Osteoblast (primary cell): Measurements from ENCODE around the gene BRMS1L. TPM values are rescaled to one million over a fixed set of nuclear protein-coding genes. Genes with fewer than 3 reads are reported as not detected.

Experiments used
- DNase-seq: peaks from one replicate; pipeline ENCODE4 v3.0.0; 2011; ENCODE audit warnings: low spot score, mixed read lengths; ENCODE audit not compliant: insufficient read length; ENCODE audit errors: missing footprints
- H2AFZ ChIP-seq: 2 replicates; pipeline ENCODE4 v1.6.0; 2011; ENCODE audit warnings: mild to moderate bottlenecking, low read length
- H3K27ac ChIP-seq: 2 replicates; pipeline ENCODE4 v1.5.1; 2011; ENCODE audit warnings: mild to moderate bottlenecking, low read depth, low read length, moderate library complexity
- H3K27me3 ChIP-seq: 2 replicates; pipeline ENCODE4 v1.6.0; 2012; ENCODE audit warnings: mild to moderate bottlenecking, control low read depth, inconsistent platforms, low read length, moderate library complexity; ENCODE audit not compliant: insufficient read depth
- H3K36me3 ChIP-seq: 2 replicates; pipeline ENCODE4 v1.5.1; 2011; ENCODE audit warnings: mild to moderate bottlenecking, low read length, control low read depth, moderate library complexity; ENCODE audit not compliant: insufficient read depth
- H3K4me1 ChIP-seq: 2 replicates; pipeline ENCODE4 v1.5.1; 2011; ENCODE audit warnings: mild to moderate bottlenecking, low read length, control low read depth, moderate library complexity; ENCODE audit not compliant: insufficient read depth
- H3K4me2 ChIP-seq: 2 replicates; pipeline ENCODE4 v1.6.0; 2011; ENCODE audit warnings: mild to moderate bottlenecking, low read length; ENCODE audit not compliant: insufficient read depth
- H3K4me3 ChIP-seq: fragments of 200-600 bp; sonication (generic); 3 replicates; pipeline ENCODE4 v1.5.1; 2012; ENCODE audit warnings: mild to moderate bottlenecking, low read length, inconsistent platforms; ENCODE audit not compliant: insufficient read depth
- H3K79me2 ChIP-seq: 2 replicates; pipeline ENCODE4 v1.6.0; 2012; ENCODE audit warnings: mild to moderate bottlenecking, low read length, control low read depth, inconsistent platforms; ENCODE audit not compliant: insufficient read depth
- H3K9me3 ChIP-seq: 2 replicates; pipeline ENCODE4 v1.5.1; 2011; ENCODE audit warnings: low read depth, low read length, control low read depth
- H4K20me1 ChIP-seq: 2 replicates; pipeline ENCODE4 v1.6.0; 2012; ENCODE audit warnings: mild to moderate bottlenecking, low read length, control low read depth; ENCODE audit not compliant: insufficient read depth
- CTCF ChIP-seq: IDR thresholded peaks from 2 replicates; pipeline ENCODE4 v1.5.1; 2011; ENCODE audit warnings: mild to moderate bottlenecking, low read depth, low read length, moderate library complexity; ENCODE audit errors: extremely low read depth
- total RNA-seq: library from RNA; depleted of rRNA; stranded (reverse); fragments of >200 nt; gene quantifications from 2 replicates; pipeline ENCODE4 v1.2.3, GENCODE V29; 2012

BRMS1L gene
- total RNA-seq, 1 donor, result 3.6 TPM

- peaks cover 15% of the 10 kb centered on the region for H3K4me1 ChIP-seq
- no peak overlapping the region for H2AFZ ChIP-seq
- H3K9me3 ChIP-seq, result no peaks in the 10 kb centered on the region
- no peak overlapping the region for H3K4me2 ChIP-seq
- no peaks in the 10 kb centered on the region for H3K36me3 ChIP-seq
- no peak for DNase-seq
- H3K27me3 ChIP-seq, result no peaks in the 10 kb centered on the region
- H3K27ac ChIP-seq, result no peak overlapping the region
- no peaks in the 10 kb centered on the region for H4K20me1 ChIP-seq
- TF ChIP-seq CTCF, result no peak
- H3K4me3 ChIP-seq, result no peak overlapping the region
- no peaks in the 10 kb centered on the region for H3K79me2 ChIP-seq
Observed at GRCh38 chr14:35875296-35875695, 49.2 kb downstream of the BRMS1L start.

GRCh38 chr14:35877276-35877675 lies 51.1 kb downstream of the BRMS1L start:
- Histone ChIP-seq H3K4me1 (peaks cover 15% of the 10 kb centered on the region), H4K20me1 (no peaks in the 10 kb centered on the region), H3K9me3 (no peaks in the 10 kb centered on the region), H3K27me3 (no peaks in the 10 kb centered on the region), H3K27ac (no peak overlapping the region), H2AFZ (no peak overlapping the region), H3K4me2 (no peak overlapping the region), H3K36me3 (no peaks in the 10 kb centered on the region), H3K4me3 (no peak overlapping the region), H3K79me2 (no peaks in the 10 kb centered on the region)
- no peak for TF ChIP-seq CTCF
- DNase-seq, result no peak

GRCh38 chr14:35878272-35879150 lies 52.4 kb downstream of the BRMS1L start:
- peak overlapping the region; percentile 47 for H2AFZ ChIP-seq
- H3K4me1 ChIP-seq, result peaks cover 15% of the 10 kb centered on the region
- peak overlapping the region; percentile 10 for H3K4me3 ChIP-seq

More at GRCh38 chr14:35878272-35879150, 52.4 kb downstream of the BRMS1L start:
- no peaks in the 10 kb centered on the region for H3K9me3 ChIP-seq
- peak overlapping the region; percentile 34 for H3K27ac ChIP-seq
- H4K20me1 ChIP-seq, result no peaks in the 10 kb centered on the region
- H3K4me2 ChIP-seq, result peak overlapping the region; percentile 60
- H3K36me3 ChIP-seq, result no peaks in the 10 kb centered on the region
- H3K27me3 ChIP-seq, result no peaks in the 10 kb centered on the region
- H3K79me2 ChIP-seq, result no peaks in the 10 kb centered on the region
- peak; percentile 84 for DNase-seq
- TF ChIP-seq CTCF, result no peak
